Mesendoderm (in vitro differentiated cells): Measurements from ENCODE around the gene ACVR1.

Experiments used
- DNase-seq: peaks from one replicate; pipeline ENCODE4 v3.0.0; 2013
- H2AK5ac ChIP-seq: 2 replicates; pipeline ENCODE4 v1.6.1; 2013; ENCODE audit warnings: low read length, inconsistent platforms
- H2BK120ac ChIP-seq: 2 replicates; pipeline ENCODE4 v1.6.1; 2013; ENCODE audit warnings: low read depth, mild to moderate bottlenecking, low read length, moderate library complexity, mixed read lengths
- H2BK15ac ChIP-seq: replicated peaks from 2 replicates; pipeline ENCODE4 v1.6.1; 2013; ENCODE audit warnings: low read depth, mild to moderate bottlenecking, moderate library complexity
- H2BK5ac ChIP-seq: 2 replicates; pipeline ENCODE4 v1.6.1; 2013; ENCODE audit warnings: low read length, inconsistent platforms
- H3K18ac ChIP-seq: 2 replicates; pipeline ENCODE4 v1.6.1; 2013; ENCODE audit warnings: mild to moderate bottlenecking, low read length, mixed read lengths
- H3K23ac ChIP-seq: one replicate; pipeline ENCODE4 v1.6.1; 2013; ENCODE audit warnings: low read length
- H3K27ac ChIP-seq: 2 replicates; pipeline ENCODE4 v1.5.1; 2013; ENCODE audit warnings: low read depth, mild to moderate bottlenecking, inconsistent platforms, low read length, moderate library complexity
- H3K27me3 ChIP-seq: 2 replicates; pipeline ENCODE4 v1.6.1; 2013; ENCODE audit warnings: low read length, control low read depth, mild to moderate bottlenecking, inconsistent platforms; ENCODE audit not compliant: insufficient read depth, poor library complexity
- H3K36me3 ChIP-seq: 2 replicates; pipeline ENCODE4 v1.6.1; 2013; ENCODE audit warnings: low read length, inconsistent platforms; ENCODE audit not compliant: control insufficient read depth, insufficient read depth
- H3K4ac ChIP-seq: one replicate; pipeline ENCODE4 v1.6.1; 2013; ENCODE audit warnings: low read depth, mild to moderate bottlenecking, low read length, moderate library complexity
- H3K4me1 ChIP-seq: 2 replicates; pipeline ENCODE4 v1.6.1; 2013; ENCODE audit warnings: low read depth, low read length, inconsistent platforms; ENCODE audit not compliant: control insufficient read depth
- H3K4me2 ChIP-seq: 2 replicates; pipeline ENCODE4 v1.6.1; 2013; ENCODE audit warnings: low read length
- H3K4me3 ChIP-seq: 2 replicates; pipeline ENCODE4 v1.5.1; 2013; ENCODE audit warnings: mild to moderate bottlenecking, low read length
- H3K56ac ChIP-seq: one replicate; pipeline ENCODE4 v1.6.1; 2013; ENCODE audit warnings: low read length
- H3K79me1 ChIP-seq: 2 replicates; pipeline ENCODE4 v1.6.1; 2013; ENCODE audit warnings: low read length, inconsistent platforms
- H3K79me2 ChIP-seq: 2 replicates; pipeline ENCODE4 v1.6.1; 2013; ENCODE audit warnings: mild to moderate bottlenecking, low read length; ENCODE audit not compliant: control insufficient read depth, insufficient read depth
- H3K9ac ChIP-seq: 2 replicates; pipeline ENCODE4 v1.6.1; 2013; ENCODE audit warnings: low read length, inconsistent platforms
- H4K5ac ChIP-seq: one replicate; pipeline ENCODE4 v1.6.1; 2013; ENCODE audit warnings: low read length
- H4K8ac ChIP-seq: one replicate; pipeline ENCODE4 v1.6.1; 2013; ENCODE audit warnings: low read depth, mild to moderate bottlenecking, control low read depth, low read length, moderate library complexity
- WGBS: extraction: QIAGEN DNeasy Blood & Tissue Kit; methylation state at CpG from one replicate; pipeline ENCODE4 v1.1.7; 2013; ENCODE audit warnings: low lambda C conversion rate, missing lambda C conversion rate; ENCODE audit not compliant: insufficient coverage; ENCODE audit errors: extremely low coverage; 5-methylcytosine and 5-hydroxymethylcytosine counted together

ACVR1 gene

GRCh38 chr2:157849591-157849990 lies 26.5 kb downstream of the ACVR1 start:
- no CpG with 5 or more reads among the region's 2 CpGs for WGBS

GRCh38 chr2:157848213-157848612 lies 27.9 kb downstream of the ACVR1 start:
- no peak overlapping the region for H2BK120ac ChIP-seq
- no peak overlapping the region for H3K9ac ChIP-seq
- peaks cover 23% of the 10 kb centered on the region for H3K79me1 ChIP-seq
- no peak overlapping the region for H4K8ac ChIP-seq
- no peak overlapping the region for H3K4me3 ChIP-seq
- no peak overlapping the region for H3K18ac ChIP-seq
- H2BK15ac ChIP-seq = no peak overlapping the region
- H3K4me2 ChIP-seq = no peak overlapping the region
- H3K23ac ChIP-seq = no peak overlapping the region
- H3K27ac ChIP-seq = no peak overlapping the region
- no peak overlapping the region for H4K5ac ChIP-seq
- H2BK5ac ChIP-seq = no peak overlapping the region
- no peaks in the 10 kb centered on the region for H3K4me1 ChIP-seq
- H2AK5ac ChIP-seq = no peak overlapping the region
- H3K36me3 ChIP-seq = no peaks in the 10 kb centered on the region
- H3K56ac ChIP-seq = no peak overlapping the region
- H3K27me3 ChIP-seq = no peaks in the 10 kb centered on the region
- H3K79me2 ChIP-seq = peaks cover 4% of the 10 kb centered on the region
- WGBS = no CpG with 5 or more reads among the region's 4 CpGs
- DNase-seq = no peak
- H3K4ac ChIP-seq = no peak overlapping the region

More at GRCh38 chr2:157849591-157849990, 26.5 kb downstream of the ACVR1 start:
- Histone ChIP-seq H3K4ac (no peak overlapping the region), H2BK5ac (no peak overlapping the region), H2BK15ac (no peak overlapping the region), H3K56ac (no peak overlapping the region), H3K27ac (no peak overlapping the region), H3K18ac (no peak overlapping the region), H4K8ac (no peak overlapping the region), H2AK5ac (no peak overlapping the region), H3K36me3 (no peaks in the 10 kb centered on the region), H4K5ac (no peak overlapping the region), H3K27me3 (no peaks in the 10 kb centered on the region), H3K4me2 (no peak overlapping the region), H2BK120ac (no peak overlapping the region), H3K23ac (no peak overlapping the region), H3K79me2 (peaks cover 4% of the 10 kb centered on the region), H3K4me1 (peaks cover 7% of the 10 kb centered on the region), H3K4me3 (no peak overlapping the region), H3K79me1 (peaks cover 22% of the 10 kb centered on the region), H3K9ac (no peak overlapping the region)
- DNase-seq = no peak

GRCh38 chr2:157845081-157845480 lies 31.0 kb downstream of the ACVR1 start:
- Histone ChIP-seq H3K4me3 (no peak overlapping the region), H3K4me1 (peaks cover 3% of the 10 kb centered on the region), H4K8ac (no peak overlapping the region), H3K4ac (no peak overlapping the region), H2BK15ac (no peak overlapping the region), H3K18ac (no peak overlapping the region), H2AK5ac (no peak overlapping the region), H3K27ac (no peak overlapping the region), H2BK120ac (no peak overlapping the region), H3K23ac (no peak overlapping the region), H3K9ac (no peak overlapping the region), H2BK5ac (no peak overlapping the region), H3K79me1 (peaks cover 27% of the 10 kb centered on the region), H3K4me2 (no peak overlapping the region), H3K27me3 (no peaks in the 10 kb centered on the region), H3K56ac (no peak overlapping the region), H4K5ac (no peak overlapping the region), H3K36me3 (no peaks in the 10 kb centered on the region), H3K79me2 (peaks cover 8% of the 10 kb centered on the region)
- DNase-seq = peak; percentile 36
- no CpG with 5 or more reads among the region's 2 CpGs for WGBS

GRCh38 chr2:157843935-157844334 lies 32.2 kb downstream of the ACVR1 start:
- Histone ChIP-seq H4K8ac (no peak overlapping the region), H2BK5ac (no peak overlapping the region), H3K36me3 (no peaks in the 10 kb centered on the region), H2BK120ac (no peak overlapping the region), H3K4ac (no peak overlapping the region), H3K4me3 (no peak overlapping the region), H3K79me2 (peaks cover 8% of the 10 kb centered on the region), H2AK5ac (no peak overlapping the region), H3K18ac (no peak overlapping the region), H3K79me1 (peaks cover 27% of the 10 kb centered on the region), H2BK15ac (no peak overlapping the region), H3K56ac (no peak overlapping the region), H3K27ac (no peak overlapping the region), H3K4me1 (peaks cover 12% of the 10 kb centered on the region), H3K23ac (no peak overlapping the region), H3K9ac (no peak overlapping the region), H4K5ac (no peak overlapping the region), H3K4me2 (no peak overlapping the region), H3K27me3 (no peaks in the 10 kb centered on the region)
- no CpG with 5 or more reads among the region's 4 CpGs for WGBS
- no peak for DNase-seq

- H3K4me2 ChIP-seq = no peak overlapping the region
- no peak overlapping the region for H3K23ac ChIP-seq
- no peak overlapping the region for H4K8ac ChIP-seq
- H3K9ac ChIP-seq = no peak overlapping the region
- H2AK5ac ChIP-seq = no peak overlapping the region
- H4K5ac ChIP-seq = no peak overlapping the region
- H2BK15ac ChIP-seq = no peak overlapping the region
- peaks cover 25% of the 10 kb centered on the region for H3K79me1 ChIP-seq
- peaks cover 8% of the 10 kb centered on the region for H3K79me2 ChIP-seq
- H3K27me3 ChIP-seq = no peaks in the 10 kb centered on the region
- WGBS = no CpG with 5 or more reads among the region's 1 CpG
- H3K27ac ChIP-seq = no peak overlapping the region
- no peak overlapping the region for H3K56ac ChIP-seq
- H2BK120ac ChIP-seq = no peak overlapping the region
- no peak overlapping the region for H3K18ac ChIP-seq
- no peak for DNase-seq
- H2BK5ac ChIP-seq = no peak overlapping the region
- H3K4me3 ChIP-seq = no peak overlapping the region
- peaks cover 18% of the 10 kb centered on the region for H3K4me1 ChIP-seq
- no peak overlapping the region for H3K4ac ChIP-seq
- H3K36me3 ChIP-seq = no peaks in the 10 kb centered on the region
Measured at GRCh38 chr2:157843081-157843480, 33.0 kb downstream of the ACVR1 start.

GRCh38 chr2:157842106-157842879 lies 33.8 kb downstream of the ACVR1 start:
- no peaks in the 10 kb centered on the region for H3K27me3 ChIP-seq
- peaks cover 27% of the 10 kb centered on the region for H3K79me1 ChIP-seq
- no CpG with 5 or more reads among the region's 3 CpGs for WGBS
- no peak overlapping the region for H4K8ac ChIP-seq
- no peak overlapping the region for H3K4ac ChIP-seq
- H3K56ac ChIP-seq = no peak overlapping the region
- DNase-seq = no peak
- H2BK5ac ChIP-seq = no peak overlapping the region
- no peak overlapping the region for H3K18ac ChIP-seq
- peaks cover 25% of the 10 kb centered on the region for H3K4me1 ChIP-seq
- H3K79me2 ChIP-seq = peaks cover 15% of the 10 kb centered on the region
- H2AK5ac ChIP-seq = no peak overlapping the region
- no peaks in the 10 kb centered on the region for H3K36me3 ChIP-seq
- H3K4me3 ChIP-seq = no peak overlapping the region
- no peak overlapping the region for H2BK120ac ChIP-seq
- no peak overlapping the region for H2BK15ac ChIP-seq
- no peak overlapping the region for H3K9ac ChIP-seq
- no peak overlapping the region for H3K4me2 ChIP-seq
- H3K27ac ChIP-seq = no peak overlapping the region
- H3K23ac ChIP-seq = no peak overlapping the region
- no peak overlapping the region for H4K5ac ChIP-seq
